HG03159 (cell line): ENCODE results near the gene MAN1B1.
"Not testable (repeated sequence)": the region's sequence is repeated elsewhere in the genome, so short reads cannot be mapped to it uniquely, and the experiment has no call there.

Experiments used
- ATAC-seq: cut with Tn5 transposase; IDR thresholded peaks from one replicate; pipeline ENCODE4 v1.9.1; 2021; ENCODE audit warnings: mild to moderate bottlenecking, moderate library complexity; ENCODE audit not compliant: unreplicated experiment

Gene MAN1B1

DNA sequence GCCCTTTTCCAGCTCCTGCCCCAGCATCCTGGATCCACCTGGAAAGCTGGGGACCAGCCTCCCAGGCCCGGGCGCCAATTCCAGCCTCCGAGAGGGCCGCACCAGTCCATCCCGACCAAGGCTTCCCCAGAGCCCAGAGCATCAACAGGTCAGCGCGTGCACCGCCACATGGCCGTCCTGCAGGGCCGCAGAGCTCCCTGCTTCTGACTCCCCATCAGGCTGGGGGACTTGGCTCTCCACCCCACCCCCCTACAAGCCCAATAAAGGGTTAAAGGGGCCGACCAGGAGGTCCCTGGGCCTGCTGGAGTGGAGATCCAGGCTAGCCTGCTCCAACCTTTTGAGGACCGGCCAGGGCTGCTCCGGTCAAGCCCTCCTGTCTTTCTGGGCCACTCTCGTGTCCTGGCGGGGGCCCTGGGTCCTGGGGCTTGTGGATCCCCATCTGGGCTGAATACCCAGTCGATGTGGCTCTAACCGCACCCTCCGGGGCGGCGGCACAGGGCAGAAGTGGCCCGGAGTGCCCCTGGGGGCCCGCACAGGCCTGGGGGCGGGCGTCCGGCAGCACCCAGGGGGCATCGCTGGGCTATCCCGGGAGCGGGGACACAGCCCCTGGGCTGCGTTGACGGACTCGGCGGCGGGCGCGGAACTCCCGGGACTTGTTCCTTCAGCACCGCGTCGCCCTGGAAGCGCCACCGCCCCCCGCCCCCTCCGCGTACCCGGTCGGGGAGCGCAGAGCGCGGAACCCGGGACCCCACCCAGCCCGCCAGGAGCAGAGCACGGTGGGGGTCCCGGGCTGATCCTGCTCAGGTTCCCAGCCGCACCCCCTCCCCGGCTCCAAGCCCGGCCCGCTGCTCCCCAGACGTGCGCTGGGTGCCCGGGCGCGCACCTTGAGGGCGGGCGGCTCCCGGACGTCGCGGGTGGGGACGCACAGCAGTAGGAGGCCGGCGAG is 33.5 kb upstream of the MAN1B1 start:
- no peak for ATAC-seq

DNA sequence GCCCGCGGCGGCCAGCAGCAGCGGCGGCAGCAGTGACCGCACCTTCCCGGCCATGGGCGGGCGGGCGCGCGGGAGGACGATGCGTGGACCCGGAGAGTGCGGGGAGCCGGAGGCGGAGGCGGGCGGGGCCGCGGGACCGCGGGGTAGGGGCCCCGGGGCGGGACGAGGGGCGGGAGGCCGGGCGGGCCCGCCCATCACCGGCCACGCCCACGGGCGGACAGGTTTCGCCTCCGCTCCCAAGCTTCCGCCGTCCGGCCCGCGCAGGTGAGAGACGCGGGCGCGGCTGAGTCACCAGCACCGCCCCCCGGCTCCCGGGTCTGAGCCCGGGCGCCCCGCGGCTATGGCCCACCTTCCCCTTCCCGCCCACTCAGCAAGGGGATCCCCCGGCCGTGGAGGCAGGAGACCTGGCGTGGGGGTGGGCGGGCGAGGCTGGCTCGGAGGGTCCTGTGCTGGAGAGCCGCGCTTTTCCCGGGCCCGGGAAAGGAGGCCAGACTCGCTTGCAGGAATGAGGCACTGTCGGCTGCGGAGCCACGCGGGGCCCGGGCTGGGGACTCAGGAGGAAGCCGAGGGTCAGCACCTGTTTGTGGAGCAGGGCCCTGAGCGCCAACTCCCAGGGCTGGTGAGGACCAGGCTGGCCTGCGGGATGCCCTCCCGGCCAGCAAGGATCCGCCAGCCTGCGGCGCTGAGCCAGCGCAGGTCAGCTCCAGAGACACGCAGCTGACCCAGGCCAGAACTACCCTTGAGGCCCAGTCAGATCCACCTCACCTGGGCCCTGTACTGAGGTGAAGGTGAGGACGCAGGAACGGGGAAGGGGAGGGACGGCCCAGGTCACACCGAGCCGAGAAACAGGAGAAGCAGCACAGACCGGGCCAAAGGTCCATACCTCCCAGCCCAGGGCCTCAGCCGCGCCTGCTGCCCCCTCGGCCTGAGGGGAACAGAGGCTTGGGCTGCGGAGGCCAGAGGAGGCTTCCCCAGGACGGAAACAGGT is 32.5 kb upstream of the MAN1B1 start, which contains the start of gene ENTPD2:
Gene ENTPD2 (minus strand): TSS at position 118 of the 988 bp plus-strand sequence. CDS start 64 bp downstream, at position 54.
- ATAC-seq = no peak

DNA sequence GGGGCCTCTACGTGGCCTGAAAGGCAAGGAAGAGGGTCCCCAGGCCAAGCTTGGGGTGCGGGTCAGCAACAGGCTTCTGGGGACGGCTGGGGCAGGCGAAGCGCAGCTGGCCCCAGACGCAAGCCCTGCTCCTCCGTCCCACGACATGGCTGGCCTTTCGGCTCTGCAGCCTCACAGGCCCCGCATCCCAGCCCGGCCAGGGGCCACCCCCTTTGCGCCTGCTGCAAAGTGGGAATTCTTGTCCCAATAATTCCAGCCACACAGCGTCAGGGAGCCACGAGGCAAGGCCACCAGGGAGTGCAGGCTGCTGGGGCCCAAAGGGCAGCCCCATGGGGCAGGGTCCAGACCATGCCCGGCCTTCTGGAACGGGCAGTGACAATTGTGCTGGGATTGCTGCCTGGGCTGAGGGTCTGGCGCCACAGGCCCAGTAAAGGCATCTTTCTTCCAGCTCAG is 31.8 kb upstream of the MAN1B1 start:
- ATAC-seq = no peak

DNA sequence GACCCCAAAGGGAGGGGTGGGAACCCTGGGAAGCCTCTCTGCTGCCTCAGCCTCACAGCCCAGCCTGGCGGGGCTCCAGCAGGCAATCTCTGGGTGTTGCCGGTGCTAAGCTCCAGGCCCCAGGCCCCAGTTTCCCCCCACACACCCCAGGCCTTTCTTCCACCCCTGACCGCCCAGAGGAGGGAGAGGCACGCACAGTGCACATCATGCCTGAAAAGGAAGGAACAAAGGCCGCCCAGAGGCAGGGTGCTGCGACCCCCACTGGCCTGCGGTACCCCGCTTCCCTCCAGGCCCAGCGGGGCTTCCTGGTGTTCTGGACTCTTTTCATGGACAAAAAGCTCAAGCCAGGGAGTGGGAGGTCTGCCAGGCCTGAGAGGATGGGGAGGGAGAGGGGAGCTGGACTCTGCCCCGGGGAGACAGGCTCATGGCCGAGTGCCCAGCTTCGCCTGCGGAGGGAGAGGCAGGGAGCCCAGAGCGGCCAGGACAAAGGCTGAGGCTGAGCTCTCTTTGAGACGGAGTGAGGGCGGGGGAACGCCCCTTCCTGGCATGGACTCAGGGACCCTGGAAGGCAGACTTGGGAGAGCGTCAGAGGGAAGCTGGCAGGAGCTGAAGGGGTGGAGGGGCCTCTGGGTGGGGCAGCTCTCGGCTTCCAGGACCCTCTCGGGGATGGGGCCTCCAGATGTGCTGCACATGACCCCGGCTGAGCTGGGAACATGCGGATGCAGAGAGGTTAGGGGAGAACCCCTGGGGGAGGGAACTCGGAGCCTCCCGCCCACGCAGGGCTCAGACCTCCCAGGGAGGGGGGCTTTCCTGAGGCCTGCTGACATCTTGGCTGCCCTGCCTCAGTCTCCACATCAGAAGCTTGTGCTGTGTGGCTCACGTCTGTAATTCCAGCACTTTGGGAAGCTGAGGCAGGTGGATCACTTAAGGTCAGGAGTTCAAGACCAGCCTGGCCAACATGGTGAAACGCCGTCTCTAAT is 31.1 kb upstream of the MAN1B1 start:
- ATAC-seq = no peak

DNA sequence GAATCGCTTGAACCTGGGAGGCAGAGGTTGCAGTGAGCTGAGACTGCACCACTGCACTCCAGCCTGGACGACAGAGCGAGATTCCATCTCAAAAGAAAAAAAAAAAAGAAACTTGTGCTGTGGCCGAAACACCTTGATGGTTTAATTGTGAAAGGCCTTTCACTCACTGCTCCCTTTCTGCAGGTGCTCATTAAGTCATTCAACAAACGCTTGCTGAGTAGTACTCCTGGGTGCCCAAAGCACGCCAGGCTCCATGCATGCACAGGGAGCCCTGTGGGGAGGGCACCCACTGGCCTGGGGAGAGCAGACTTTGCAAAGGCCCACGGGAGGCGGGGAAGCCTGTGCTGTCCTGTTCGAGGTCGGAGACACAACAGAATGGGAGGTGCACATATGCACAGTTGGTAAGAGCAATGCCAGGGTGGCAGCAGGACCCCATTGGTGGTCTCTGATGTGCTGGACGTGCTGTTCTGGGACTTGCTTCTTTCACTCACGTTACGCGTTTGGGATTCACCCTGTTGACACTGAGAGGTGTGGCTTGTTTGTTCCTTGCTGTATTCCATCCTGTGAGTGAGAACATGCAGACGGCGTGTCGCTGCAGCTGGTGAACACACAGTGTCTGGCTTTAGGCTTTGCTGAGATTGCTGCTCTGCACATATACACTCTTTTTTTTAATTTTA is 29.9 kb upstream of the MAN1B1 start:
- no peak for ATAC-seq

DNA sequence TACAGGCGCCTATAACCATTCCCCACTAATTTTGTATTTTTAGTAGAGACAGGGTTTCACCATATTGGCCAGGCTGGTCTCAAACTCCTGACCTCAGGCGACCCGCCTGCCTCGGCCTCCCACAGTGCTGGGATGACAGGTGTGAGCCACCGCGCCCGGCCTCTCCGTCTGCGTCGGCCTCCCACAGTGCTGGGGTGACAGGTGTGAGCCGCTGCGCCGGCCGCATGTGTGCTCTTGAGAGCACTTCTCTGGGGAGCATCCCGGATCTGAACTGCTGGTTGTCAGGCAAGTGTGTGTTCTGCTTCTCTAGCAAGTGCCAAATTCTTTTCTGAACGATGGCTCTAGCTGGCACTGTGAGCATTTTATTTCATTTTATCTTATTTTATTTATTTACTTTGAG is 29.2 kb upstream of the MAN1B1 start:
- no peak for ATAC-seq

DNA sequence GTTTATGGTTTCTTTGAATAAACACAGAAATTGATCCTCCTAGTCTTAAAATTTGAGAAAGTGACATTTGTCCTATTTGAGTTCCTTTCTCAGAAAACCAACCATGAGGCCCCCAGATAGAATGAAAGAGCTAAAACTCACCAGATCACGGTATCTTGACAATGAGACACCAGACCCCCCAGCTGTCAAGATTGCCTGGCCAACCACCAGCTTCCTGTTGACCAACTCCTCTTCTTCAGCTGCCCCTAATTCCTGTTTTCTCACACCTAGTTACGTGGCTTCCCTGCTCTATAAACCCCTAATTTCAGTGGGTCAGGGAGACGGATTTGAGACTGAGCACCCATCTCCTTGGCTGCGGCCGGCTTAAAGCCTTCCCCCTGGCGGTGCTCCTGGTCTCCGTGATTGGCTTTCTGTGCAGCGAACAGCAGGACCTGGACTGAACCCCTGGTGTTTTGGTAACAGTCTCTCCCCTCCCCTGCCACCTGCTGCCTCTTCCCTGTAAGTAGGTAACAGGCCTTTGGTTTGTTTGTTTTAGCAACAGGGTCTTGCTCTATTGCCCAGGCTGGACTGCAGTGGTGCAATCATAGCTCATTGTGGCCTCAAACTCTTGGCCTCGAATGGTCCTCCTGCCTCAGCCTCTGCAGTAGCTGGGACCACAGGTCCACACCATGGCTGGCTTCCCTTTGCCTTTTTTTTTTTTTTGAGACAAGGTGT is 28.1 kb upstream of the MAN1B1 start:
- no peak for ATAC-seq

DNA sequence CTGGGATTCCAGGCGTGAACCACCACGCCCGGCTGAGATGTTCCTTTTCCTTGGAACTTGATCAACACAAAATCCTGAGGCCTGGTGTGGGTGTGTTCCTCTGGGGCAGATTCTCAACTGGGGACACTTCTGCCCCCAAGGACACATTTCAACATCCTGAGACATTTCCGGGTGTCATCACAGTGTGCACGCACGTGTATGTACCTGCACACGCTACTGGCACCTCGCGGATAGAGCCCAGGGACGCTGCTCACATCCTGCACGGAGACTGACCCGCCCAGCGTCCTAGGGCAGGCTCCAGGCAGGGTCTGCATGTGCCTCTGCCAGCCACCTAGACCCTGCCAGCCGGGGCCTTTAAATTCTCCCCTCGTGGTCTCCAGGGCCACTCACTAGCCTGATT is 24.4 kb upstream of the MAN1B1 start:
- no peak for ATAC-seq

DNA sequence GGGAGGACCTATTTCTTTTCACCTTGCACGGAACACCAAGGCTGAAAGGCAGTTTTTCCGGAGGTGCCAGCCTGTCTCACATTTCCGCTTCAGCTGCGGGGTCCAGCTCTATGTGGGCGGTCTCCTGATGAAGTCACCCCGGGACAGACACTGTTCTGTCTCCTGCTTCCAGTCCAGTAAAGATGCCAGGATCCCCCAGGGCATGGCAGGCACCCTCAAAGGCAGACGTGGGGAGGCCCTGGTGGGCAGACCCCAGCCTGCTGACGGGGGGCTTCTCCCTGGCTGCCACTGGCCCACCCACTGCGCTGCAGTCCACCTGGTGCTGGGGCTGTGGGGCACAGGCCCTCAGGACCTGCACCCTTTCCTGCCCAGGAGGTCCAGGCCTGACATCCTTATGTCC is 24.0 kb upstream of the MAN1B1 start:
- ATAC-seq = not testable (repeated sequence)

DNA sequence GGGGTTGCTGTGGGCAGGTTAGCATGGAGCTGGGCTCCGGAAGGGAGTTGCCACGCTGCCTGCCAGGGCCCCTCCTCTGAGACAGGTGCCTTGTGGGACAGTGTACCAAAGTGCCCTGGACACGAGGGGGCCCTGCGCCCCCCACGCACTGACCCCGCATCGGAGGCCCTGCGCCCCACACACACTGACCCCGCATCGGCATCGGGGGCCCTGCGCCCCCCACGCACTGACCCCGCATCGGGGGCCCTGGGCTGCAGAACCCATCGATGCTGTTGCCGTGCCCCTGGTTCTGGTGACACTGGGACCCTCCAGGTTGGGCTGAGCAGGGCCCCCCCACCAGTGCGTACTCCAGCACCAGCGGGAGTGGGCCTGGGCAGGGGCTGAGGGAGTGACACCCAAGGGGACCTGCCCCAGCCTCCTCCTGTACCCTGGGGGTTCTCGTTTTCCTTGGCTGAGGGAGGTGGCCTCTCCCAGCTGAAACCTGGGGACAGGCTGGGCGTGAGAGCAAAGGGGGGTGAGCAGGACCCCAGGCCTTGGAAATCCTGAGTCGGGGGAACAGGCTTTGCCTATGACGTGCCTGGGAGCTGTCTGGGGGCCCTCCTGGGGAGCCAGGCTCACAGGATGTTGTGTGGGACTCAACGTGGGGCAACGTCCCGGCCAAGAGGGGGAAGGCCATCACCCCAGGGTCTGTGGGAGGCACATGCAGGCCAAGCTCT is 23.3 kb upstream of the MAN1B1 start:
- no peak for ATAC-seq

DNA sequence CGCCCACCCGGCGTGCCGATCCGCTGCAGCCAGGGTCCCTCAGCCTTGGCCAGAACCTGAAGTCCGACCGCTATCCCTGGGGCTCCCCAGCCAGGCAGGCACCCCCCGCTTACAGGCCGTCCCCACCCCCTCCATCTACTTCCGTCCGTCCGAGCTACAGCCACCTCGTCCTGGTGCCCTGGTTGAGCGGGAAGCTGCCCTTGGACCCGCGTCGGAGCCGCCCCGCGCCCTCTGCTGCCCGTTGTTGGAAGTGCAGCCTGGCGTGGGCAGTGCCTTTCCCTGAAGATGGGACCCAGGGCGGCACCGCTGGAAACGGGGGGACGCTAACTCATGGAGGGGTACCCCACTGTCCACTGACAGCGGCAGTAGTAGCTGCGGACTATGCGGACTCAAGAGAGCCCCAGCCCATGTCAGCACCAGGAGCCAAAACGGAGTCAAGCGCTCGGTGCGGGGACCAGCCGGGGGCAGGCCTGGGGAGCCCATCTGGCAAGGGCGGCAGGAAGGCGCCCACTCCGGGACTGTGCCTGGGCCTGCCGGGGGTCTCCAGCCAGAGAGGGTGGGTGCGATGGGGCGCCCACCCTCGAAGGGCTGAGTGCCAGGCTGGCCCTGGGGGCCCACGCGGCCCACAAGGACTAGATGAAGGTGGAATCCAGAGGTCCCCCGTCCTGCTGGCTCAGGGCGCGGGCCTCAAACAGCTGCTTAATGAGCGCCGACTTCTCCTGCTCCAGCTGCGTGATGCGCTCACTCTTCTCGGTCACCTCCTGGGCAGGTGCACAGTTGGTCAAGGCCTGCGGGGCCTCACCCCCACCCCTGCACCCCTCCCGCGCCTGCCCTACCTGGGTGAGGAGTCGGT is 22.5 kb upstream of the MAN1B1 start:
- no peak for ATAC-seq

DNA sequence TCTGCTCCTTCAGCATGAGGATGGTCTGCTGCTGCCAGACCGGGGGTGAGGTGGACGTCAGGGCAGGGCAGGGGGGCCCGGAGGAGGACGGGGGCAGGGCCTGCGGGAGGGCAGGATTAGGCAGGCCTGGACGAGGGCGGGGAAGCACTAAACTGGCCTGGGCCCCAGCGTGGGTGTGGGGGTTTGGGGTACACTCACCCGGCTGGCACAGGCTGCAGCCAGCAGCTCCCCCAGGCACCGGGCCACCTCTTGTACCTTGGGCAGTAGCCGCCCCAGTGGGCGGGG is 22.0 kb upstream of the MAN1B1 start:
- ATAC-seq = no peak

DNA sequence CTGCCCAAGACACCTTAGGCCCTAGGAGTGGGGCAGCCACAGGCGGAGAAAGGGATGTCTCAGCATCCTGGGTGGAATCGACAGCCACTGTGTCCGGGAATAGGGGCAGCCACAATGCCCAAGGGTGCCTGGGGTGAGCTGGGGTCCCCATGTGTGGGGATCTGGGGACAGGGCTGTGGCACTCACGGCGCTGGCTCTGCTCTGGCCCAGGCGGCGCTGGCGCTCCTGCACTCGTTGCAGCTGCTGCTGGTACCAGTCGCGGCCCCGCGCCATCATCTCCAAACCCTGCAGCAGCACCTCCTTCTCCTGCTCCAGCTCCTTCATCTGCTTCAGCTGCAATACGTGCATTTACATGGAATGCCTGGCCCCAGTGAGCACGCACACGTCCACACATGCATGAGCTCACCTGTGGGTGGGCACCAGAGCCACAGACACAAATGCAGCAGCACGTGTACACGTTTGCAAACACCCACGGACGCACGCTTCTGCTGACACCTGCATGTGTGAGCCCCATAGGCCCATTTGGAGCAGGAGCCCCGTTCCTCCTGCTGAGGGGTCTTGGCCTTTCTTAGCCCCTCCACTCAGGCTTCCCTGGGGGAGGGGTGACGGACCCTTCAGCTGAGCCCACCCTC is 21.3 kb upstream of the MAN1B1 start:
- ATAC-seq = no peak

DNA sequence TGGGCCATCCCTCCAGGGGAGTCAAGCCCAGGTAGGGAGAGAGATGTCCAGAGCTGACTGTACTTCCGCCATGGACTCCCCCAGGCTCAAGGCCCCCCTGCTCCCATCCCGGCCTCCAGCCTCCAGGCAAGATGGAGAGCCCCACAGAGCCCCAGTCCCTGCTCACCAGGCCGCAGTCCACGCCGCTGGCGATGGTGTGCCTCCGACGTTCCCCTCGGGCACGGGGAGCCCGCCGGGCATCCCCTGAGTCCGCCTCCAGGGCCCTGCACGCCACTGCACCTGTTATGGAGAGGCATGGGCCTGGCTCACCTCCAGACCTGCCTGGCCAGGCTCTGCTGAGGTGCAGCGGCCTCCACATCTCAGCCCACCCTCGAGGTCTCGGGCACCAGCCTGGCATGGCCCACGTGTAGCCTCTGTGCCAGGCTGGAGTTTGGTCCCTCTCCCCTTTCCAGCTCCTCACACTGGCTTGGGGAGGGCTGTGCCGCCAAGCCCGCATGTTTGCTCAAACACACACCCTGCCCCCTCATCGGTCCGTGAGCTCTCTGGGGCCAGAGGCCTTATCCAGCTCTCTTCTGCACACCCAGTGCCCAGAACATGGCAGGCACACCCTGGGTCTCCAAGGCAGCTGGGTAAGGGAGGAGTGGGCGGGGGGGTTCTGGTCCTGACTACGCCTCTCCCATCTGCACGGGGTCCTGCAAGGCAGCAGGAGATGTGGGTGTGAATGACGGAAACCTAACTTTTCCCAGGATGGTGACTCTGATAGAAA is 20.5 kb upstream of the MAN1B1 start:
- ATAC-seq = no peak

DNA sequence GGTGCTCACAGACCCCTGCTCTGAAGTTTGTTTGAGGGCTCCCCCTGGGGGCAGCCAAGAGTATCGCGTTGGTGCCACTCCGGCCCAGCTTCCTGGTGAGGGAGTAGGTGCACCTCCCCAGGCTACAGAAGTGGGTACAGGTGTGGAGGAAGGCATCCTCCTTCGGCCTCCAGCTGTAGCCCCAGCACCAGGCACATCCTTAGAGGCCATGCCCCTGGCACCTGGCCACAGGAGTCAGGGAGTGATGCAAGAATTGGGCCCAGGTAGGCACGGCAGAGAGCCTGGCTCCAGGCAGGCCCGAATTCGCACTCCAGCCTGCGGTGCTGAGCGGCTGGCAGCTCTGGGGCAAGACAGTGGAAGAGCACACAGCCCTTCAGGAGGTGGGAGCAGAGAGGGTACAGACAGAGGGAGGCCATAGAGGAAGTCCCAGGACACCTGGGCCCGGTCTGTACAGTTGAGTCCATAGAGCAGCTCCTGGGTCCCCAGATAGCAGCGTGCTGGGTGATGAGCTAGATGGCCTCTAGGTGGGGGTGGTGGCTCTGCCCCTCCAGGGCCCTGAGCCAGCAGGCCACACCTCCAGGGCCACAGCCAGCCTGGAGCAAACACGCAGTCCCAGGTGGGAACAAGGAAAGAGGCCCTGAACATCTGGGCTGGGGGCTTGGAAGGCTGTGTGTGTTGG is 18.8 kb upstream of the MAN1B1 start:
- no peak for ATAC-seq
